H1 (cell line): ENCODE results near the gene CACNA1D. TPM values are rescaled to one million over a fixed set of nuclear protein-coding genes. Genes with fewer than 3 reads are reported as not detected.

ENCODE experiments used
- CBX8 ChIP-seq: fragments of 300-800, 300-1000 bp; sonication (generic); IDR thresholded peaks from 2 replicates; pipeline ENCODE4 v1.7.1; 2016; ENCODE audit warnings: low read depth, low read length, borderline replicate concordance
- EZH2 ChIP-seq: fragments of 200-600 bp; sonication (generic); IDR thresholded peaks from 2 replicates; pipeline ENCODE4 v1.7.1; 2012; ENCODE audit warnings: low read depth, mild to moderate bottlenecking, moderate library complexity, low read length, inconsistent platforms; ENCODE audit not compliant: severe bottlenecking
- KDM5A ChIP-seq: fragments of 200-600 bp; IDR thresholded peaks from 2 replicates; pipeline ENCODE4 v1.7.1; 2012; ENCODE audit warnings: mild to moderate bottlenecking, low read length, inconsistent platforms, mixed read lengths
- NRF1 ChIP-seq: IDR thresholded peaks from 2 replicates; pipeline ENCODE4 v1.6.1; 2011; ENCODE audit warnings: mild to moderate bottlenecking, low read depth, low read length, improper control_type of control experiment
- TAF7 ChIP-seq: optimal IDR thresholded peaks from 2 replicates; pipeline ENCODE3; 2011; ENCODE audit warnings: low read depth, mild to moderate bottlenecking, inconsistent platforms, low read length, moderate library complexity, borderline replicate concordance
- TBP ChIP-seq: IDR thresholded peaks from 2 replicates; pipeline ENCODE4 v1.6.1; 2011; ENCODE audit warnings: low read depth, low read length, improper control_type of control experiment
- USF2 ChIP-seq: IDR thresholded peaks from 2 replicates; pipeline ENCODE4 v1.6.1; 2011; ENCODE audit warnings: low read length, improper control_type of control experiment
- polyA plus RNA-seq, 7 experiments: library from polyadenylated mRNA; depleted of rRNA in 3 of 7; stranded (reverse) in 5 of 7; unstranded in 2 of 7; fragments of >200 nt in 5 of 7; fragments of 200-250 nt in 2 of 7; gene quantifications; 1 replicate in 5 of 7; 2 replicates in 1 of 7; 4 replicates in 1 of 7; pipeline versions ENCODE4 v1.2.1 to v1.2.3, GENCODE V29; 2011 to 2013; ENCODE audit warnings: missing spikeins in 2 of 7, mixed read lengths in 2 of 7
- total RNA-seq: library from RNA; stranded (reverse); fragmentation: NEBNext Ultra II Directional; extraction: Animal tissue kit (Norgen Biotek cat#: 25700); gene quantifications from 2 replicates; pipeline ENCODE4 v1.2.1, GENCODE V29; 2021

The CACNA1D gene
- total and polyA plus RNA-seq, 2 of the 8 experiments (the other 6 are each of a cell fraction or from before 2014, with no cell fraction given): 2.0 to 2.9 TPM

- TF ChIP-seq NRF1 (no peak), KDM5A (no peak), EZH2 (no peak), CBX8 (no peak), USF2 (no peak), TAF7 (no peak), TBP (no peak)
These were observed 346.9 kb downstream of the CACNA1D start (continued) for GRCh38 chr3:53841296-53841695.
